WERI-Rb-1 (cell line): ENCODE measurements around the gene NCOA3.

Experiments
- DNase-seq: peaks from one replicate; pipeline ENCODE4 v3.0.0-alpha.2; 2020
- H3K27ac ChIP-seq: fragments of 250-450 bp; sonication (Bioruptor Pico); 2 replicates; pipeline ENCODE4 v1.5.1; 2020; ENCODE audit warnings: mild to moderate bottlenecking, moderate library complexity
- H3K27me3 ChIP-seq: fragments of 250-450 bp; sonication (Bioruptor Pico); 2 replicates; pipeline ENCODE4 v1.5.1; 2021; ENCODE audit warnings: mild to moderate bottlenecking, low read depth, moderate library complexity; ENCODE audit not compliant: insufficient read depth, severe bottlenecking
- H3K36me3 ChIP-seq: fragments of 250-450 bp; sonication (Bioruptor Pico); 2 replicates; pipeline ENCODE4 v1.5.1; 2020; ENCODE audit warnings: mild to moderate bottlenecking, moderate library complexity
- H3K4me3 ChIP-seq: 2 replicates; pipeline ENCODE4 v1.5.1; 2011; ENCODE audit warnings: low read depth, mild to moderate bottlenecking, control low read depth, low read length
- H3K9me3 ChIP-seq: fragments of 250-450 bp; sonication (Bioruptor Pico); 2 replicates; pipeline ENCODE4 v1.5.1; 2021; ENCODE audit warnings: mild to moderate bottlenecking, moderate library complexity; ENCODE audit not compliant: severe bottlenecking
- CTCF ChIP-seq: IDR thresholded peaks from 2 replicates; pipeline ENCODE4 v1.5.1; 2011; ENCODE audit warnings: low read depth, mild to moderate bottlenecking, control low read depth, inconsistent platforms, low read length

The NCOA3 gene

GRCh38 chr20:47605673-47606413, 104.2 kb downstream of the NCOA3 start:
- Histone ChIP-seq H3K4me3 (no peak overlapping the region), H3K27ac (no peak overlapping the region), H3K36me3 (no peaks in the 10 kb centered on the region), H3K27me3 (no peaks in the 10 kb centered on the region), H3K9me3 (no peaks in the 10 kb centered on the region)
- no peak for TF ChIP-seq CTCF
- no peak for DNase-seq

- Histone ChIP-seq H3K9me3 (no peaks in the 10 kb centered on the region), H3K27me3 (no peaks in the 10 kb centered on the region), H3K36me3 (no peaks in the 10 kb centered on the region), H3K4me3 (no peak overlapping the region), H3K27ac (no peak overlapping the region)
- TF ChIP-seq CTCF = no peak
- no peak for DNase-seq
These were observed 104.8 kb downstream of the NCOA3 start for GRCh38 chr20:47606414-47606982.

GRCh38 chr20:47606983-47607613, 105.4 kb downstream of the NCOA3 start:
- H3K4me3 ChIP-seq = no peak overlapping the region
- TF ChIP-seq CTCF = no peak
- DNase-seq = no peak
- H3K27me3 ChIP-seq = no peaks in the 10 kb centered on the region
- no peak overlapping the region for H3K27ac ChIP-seq
- no peaks in the 10 kb centered on the region for H3K9me3 ChIP-seq
- no peaks in the 10 kb centered on the region for H3K36me3 ChIP-seq

- DNase-seq = no peak
- H3K36me3 ChIP-seq = no peaks in the 10 kb centered on the region
- TF ChIP-seq CTCF = no peak
- H3K27ac ChIP-seq = no peak overlapping the region
- no peaks in the 10 kb centered on the region for H3K27me3 ChIP-seq
- no peak overlapping the region for H3K4me3 ChIP-seq
- no peaks in the 10 kb centered on the region for H3K9me3 ChIP-seq
These were observed 107.3 kb downstream of the NCOA3 start for GRCh38 chr20:47609001-47609400.

GRCh38 chr20:47610247-47610944, 108.7 kb downstream of the NCOA3 start:
- no peak overlapping the region for H3K27ac ChIP-seq
- no peak overlapping the region for H3K4me3 ChIP-seq
- no peaks in the 10 kb centered on the region for H3K9me3 ChIP-seq
- no peaks in the 10 kb centered on the region for H3K36me3 ChIP-seq
- DNase-seq = no peak
- no peaks in the 10 kb centered on the region for H3K27me3 ChIP-seq
- TF ChIP-seq CTCF = no peak
